Measurements from ENCODE around the gene PDE1C. TPM values are rescaled to one million over a fixed set of nuclear protein-coding genes. Genes with fewer than 3 reads are reported as not detected.

Gene PDE1C
- total RNA-seq, 1 donor from 2014 or later: 15.5 TPM

DNA sequence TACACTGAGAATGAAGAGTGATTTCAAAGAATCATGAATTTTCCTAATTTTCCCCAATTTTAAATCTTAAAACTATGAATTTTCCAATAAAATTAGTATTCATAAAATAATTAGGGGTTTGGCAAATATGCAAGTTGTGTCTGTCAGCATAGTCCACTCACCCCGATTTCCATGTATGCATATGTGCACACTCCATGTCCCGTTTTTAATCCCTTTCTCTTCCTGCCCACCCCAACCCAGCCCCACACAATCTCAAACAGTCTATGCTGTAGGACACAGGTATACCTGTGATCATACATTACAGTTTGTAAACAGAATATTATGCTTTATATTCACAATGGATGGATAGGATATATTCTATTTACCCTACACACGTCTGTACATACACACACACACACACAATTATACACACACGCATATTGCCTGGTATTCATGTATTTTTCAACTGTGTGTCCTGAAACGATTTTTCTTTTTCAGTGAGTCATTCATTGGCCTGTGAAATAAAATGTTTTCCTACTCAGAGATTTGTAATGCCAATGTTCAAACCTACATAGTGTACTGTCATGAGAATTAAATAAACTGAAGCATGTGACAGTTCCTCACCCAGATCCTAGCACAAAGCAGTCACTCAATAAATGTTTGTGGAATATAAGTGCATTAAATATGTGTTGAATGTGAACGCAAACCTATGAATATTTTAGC lies 144.3 kb downstream of the PDE1C start:
- Histone ChIP-seq H3K27me3 (ENCODE audit: low read depth) (no peaks in the 10 kb centered on the region), H3K27ac (no peak overlapping the region), H3K36me3 (no peaks in the 10 kb centered on the region), H3K4me1 (no peaks in the 10 kb centered on the region), H3K9me3 (no peaks in the 10 kb centered on the region), H3K4me3 (no peak overlapping the region)
- DNase-seq (no peak), ATAC-seq (no peak)
- TF ChIP-seq, protein P1, sequence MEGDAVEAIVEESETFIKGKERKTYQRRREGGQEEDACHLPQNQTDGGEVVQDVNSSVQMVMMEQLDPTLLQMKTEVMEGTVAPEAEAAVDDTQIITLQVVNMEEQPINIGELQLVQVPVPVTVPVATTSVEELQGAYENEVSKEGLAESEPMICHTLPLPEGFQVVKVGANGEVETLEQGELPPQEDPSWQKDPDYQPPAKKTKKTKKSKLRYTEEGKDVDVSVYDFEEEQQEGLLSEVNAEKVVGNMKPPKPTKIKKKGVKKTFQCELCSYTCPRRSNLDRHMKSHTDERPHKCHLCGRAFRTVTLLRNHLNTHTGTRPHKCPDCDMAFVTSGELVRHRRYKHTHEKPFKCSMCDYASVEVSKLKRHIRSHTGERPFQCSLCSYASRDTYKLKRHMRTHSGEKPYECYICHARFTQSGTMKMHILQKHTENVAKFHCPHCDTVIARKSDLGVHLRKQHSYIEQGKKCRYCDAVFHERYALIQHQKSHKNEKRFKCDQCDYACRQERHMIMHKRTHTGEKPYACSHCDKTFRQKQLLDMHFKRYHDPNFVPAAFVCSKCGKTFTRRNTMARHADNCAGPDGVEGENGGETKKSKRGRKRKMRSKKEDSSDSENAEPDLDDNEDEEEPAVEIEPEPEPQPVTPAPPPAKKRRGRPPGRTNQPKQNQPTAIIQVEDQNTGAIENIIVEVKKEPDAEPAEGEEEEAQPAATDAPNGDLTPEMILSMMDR (IDR thresholded peaks at IDR 0.05): no peak
- intact Hi-C loops (cut with DNase I): no loop called here

DNA sequence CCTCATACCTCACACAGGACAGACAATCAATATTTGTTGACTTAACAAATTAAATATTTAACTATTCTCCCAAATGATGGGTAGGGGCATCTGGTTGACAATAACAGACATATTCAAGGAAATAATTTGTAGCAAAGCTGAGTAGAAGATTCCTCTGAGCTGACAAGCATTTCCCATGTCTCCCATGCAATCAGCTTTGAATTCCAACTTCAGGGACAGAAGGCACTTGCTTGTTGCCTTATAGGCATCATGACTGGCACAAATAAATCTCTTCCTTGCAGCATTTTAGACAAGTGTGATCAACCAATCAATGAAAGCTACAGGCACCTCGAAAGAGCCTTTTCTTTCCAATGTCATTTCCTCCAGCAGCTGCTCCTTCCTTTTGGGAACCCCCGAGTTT lies 146.0 kb downstream of the PDE1C start:
- TF ChIP-seq, protein P1 (IDR thresholded peaks at IDR 0.05): no peak
- Histone ChIP-seq H3K27me3 (ENCODE audit: low read depth) (no peaks in the 10 kb centered on the region), H3K9me3 (no peaks in the 10 kb centered on the region), H3K4me1 (no peaks in the 10 kb centered on the region), H3K36me3 (no peaks in the 10 kb centered on the region), H3K27ac (no peak overlapping the region), H3K4me3 (no peak overlapping the region)
- ATAC-seq: no peak
- no peak for DNase-seq
- intact Hi-C loops (cut with DNase I): no loop called here

DNA sequence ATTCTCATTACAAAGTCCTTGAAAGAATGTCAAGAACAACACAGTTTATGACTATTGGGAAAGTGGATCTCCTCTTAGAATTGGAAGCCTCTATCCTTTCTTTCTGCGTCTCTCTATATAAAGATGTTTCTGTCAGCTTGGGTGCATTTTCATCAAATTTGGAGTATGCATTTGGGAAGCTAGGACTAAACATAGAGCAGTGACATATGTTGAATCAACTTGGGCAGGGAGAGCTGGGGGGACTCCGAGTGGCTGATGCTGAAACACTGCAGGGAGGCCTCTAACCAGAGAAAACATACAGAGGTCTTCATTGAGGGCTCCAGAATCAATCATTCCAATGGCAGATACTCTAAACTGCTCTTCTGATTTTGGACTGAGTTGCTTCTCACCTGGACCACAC lies 147.4 kb downstream of the PDE1C start:
- TF ChIP-seq, protein P1 (IDR thresholded peaks at IDR 0.05): no peak
- Histone ChIP-seq H3K27me3 (ENCODE audit: low read depth) (no peaks in the 10 kb centered on the region), H3K36me3 (no peaks in the 10 kb centered on the region), H3K4me1 (no peaks in the 10 kb centered on the region), H3K9me3 (no peaks in the 10 kb centered on the region), H3K27ac (no peak overlapping the region), H3K4me3 (no peak overlapping the region)
- DNase-seq (no peak), ATAC-seq (no peak)
- intact Hi-C loops (cut with DNase I): no loop called here

DNA sequence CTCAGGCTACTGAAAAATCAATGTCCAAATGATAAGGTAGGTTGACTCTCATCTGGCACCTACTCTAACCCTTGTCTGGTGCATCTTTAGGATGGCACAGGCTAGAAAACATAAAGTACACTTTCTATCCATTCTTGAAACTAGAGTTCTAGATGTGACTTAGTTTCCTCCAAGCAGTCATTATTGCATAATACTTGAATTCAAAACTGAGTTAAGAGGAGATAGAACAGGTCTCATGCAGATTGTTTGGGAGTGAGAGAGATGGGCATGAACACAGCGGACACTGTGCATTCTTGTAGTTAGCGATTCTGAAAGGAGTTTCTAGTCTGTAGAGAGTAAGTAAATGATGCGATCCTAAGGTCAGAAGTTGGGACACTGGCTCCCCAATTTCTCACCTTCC lies 149.2 kb downstream of the PDE1C start:
- intact Hi-C loops (cut with DNase I): no loop called here
- no peaks in the 10 kb centered on the region for H3K9me3 ChIP-seq
- H3K4me3 ChIP-seq: no peak overlapping the region
- no peaks in the 10 kb centered on the region for H3K4me1 ChIP-seq
- DNase-seq (no peak), ATAC-seq (no peak)
- no peaks in the 10 kb centered on the region for H3K36me3 ChIP-seq
- no peaks in the 10 kb centered on the region for H3K27me3 ChIP-seq (ENCODE audit: low read depth)
- no peak overlapping the region for H3K27ac ChIP-seq
- TF ChIP-seq, protein P1 (IDR thresholded peaks at IDR 0.05): no peak

DNA sequence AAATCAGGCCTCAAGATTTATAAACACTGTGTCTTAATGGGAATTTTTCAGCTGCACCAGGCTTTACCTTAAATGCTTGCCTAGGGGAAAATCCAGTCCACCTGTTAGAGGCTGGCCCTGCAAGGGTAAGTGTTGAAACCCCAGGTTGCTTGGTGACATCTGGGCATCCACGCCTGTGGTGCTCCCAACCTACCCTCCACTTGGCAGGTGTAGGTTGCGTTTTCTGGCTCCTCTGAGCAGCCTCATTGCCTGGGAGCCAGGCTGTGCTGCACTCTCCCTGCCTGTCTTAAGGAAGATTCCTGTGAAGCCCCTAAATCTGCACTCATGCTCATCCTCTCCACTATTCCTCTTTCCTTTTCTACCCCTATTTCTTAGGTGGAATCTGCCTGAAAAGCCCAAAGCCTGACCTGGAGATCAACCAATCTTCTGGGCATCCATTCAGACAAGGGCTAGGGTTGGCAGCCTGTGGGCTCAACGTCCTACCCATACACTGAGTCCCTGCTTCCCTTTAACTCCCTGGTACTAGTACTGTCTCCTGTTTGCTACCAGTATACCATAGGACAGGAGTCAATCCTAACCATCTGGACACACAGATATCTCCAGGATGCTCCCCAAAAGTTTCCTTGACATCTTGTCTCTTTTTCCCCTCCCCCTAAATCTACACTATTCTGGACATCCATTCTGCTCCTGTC lies 150.4 kb downstream of the PDE1C start:
- Histone ChIP-seq H3K27me3 (ENCODE audit: low read depth) (no peaks in the 10 kb centered on the region), H3K4me3 (no peak overlapping the region), H3K36me3 (no peaks in the 10 kb centered on the region), H3K27ac (no peak overlapping the region), H3K9me3 (no peaks in the 10 kb centered on the region), H3K4me1 (no peaks in the 10 kb centered on the region)
- no peak for DNase-seq
- ATAC-seq: no peak
- intact Hi-C loops (cut with DNase I): no loop called here
- TF ChIP-seq, protein P1 (IDR thresholded peaks at IDR 0.05): no peak

All from lower lobe of right lung (tissue), 2 donors.